ENCODE measurements around the gene ATP10A.

- TF ChIP-seq CTCF (IDR thresholded peaks at IDR 0.05) = no peak
- TF ChIP-seq EP300 (IDR thresholded peaks at IDR 0.05; ENCODE audit: low read depth) = no peak
Observed at GRCh38 chr15:25707656-25708365, 155.3 kb downstream of the ATP10A start.
